Measurements from ENCODE around the gene ZBTB46. TPM values are rescaled to one million over a fixed set of nuclear protein-coding genes. Genes with fewer than 3 reads are reported as not detected.

ZBTB46 gene
- total RNA-seq, 2 donors from 2014 or later: 0.21 to 0.72 TPM

- H3K27ac Mint-ChIP-seq: no peak overlapping the region
Measured at GRCh38 chr20:63840405-63840828, 9.4 kb upstream of the ZBTB46 start.

DNA sequence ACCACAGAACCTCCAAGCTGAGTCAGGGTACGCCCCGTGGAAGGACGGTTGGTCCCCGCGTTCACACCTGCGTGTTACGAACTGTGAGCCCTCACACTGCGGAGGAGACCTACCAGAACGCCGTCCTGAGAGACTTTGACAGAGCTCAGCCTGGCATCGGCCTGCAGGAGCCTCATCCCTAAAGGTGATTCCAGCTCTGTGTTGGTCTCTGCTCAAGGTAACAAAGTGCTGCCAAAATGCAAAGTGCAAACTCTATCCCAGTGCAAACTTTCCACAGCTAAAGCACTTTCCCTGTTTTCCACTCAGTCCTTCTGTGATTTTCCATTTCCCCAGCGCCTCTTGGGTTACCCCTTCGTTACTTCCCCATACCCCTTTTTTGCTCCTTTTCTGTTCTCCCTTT lies 8.6 kb upstream of the ZBTB46 start:
- no peak for DNase-seq
- peaks cover 20% of the 10 kb centered on the region for H3K4me1 Mint-ChIP-seq
- ATAC-seq: no peak
- H3K9me3 ChIP-seq (ENCODE audit: control insufficient read depth, low read length, poor library complexity, severe bottlenecking): no peaks in the 10 kb centered on the region
- H3K27ac Mint-ChIP-seq: no peak overlapping the region
- no peak overlapping the region for H3K4me3 Mint-ChIP-seq
- peaks cover 37% of the 10 kb centered on the region for H3K27me3 Mint-ChIP-seq
- no peaks in the 10 kb centered on the region for H3K36me3 Mint-ChIP-seq (ENCODE audit: low read depth)

More at GRCh38 chr20:63840405-63840828, 9.4 kb upstream of the ZBTB46 start:
- Mint-ChIP-seq H3K4me1 (peaks cover 23% of the 10 kb centered on the region), H3K27me3 (peaks cover 43% of the 10 kb centered on the region), H3K36me3 (ENCODE audit: low read depth) (no peaks in the 10 kb centered on the region), H3K4me3 (no peak overlapping the region)
- no peak for DNase-seq
- ATAC-seq: no peak
- H3K9me3 ChIP-seq (ENCODE audit: control insufficient read depth, low read length, poor library complexity, severe bottlenecking): no peaks in the 10 kb centered on the region

DNA sequence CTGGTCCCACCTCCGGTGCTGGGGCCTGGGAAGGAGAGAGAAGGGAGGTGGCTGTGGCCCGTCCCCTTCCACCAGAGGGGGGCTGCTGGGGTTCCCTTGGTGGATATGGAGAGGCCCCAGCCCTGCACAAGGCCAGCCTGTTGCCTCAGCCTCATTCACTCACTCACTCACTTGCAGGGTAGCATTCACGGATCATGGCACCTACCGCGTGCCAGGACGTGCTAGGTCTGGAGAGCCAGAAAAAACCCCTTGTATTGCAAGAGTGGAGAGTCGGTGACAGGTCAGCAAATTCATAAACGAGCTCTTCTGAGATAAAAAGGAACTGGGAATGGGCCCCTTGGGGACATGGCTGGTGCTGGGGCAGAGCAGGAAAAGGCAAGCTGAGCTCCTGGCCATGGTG lies 6.4 kb upstream of the ZBTB46 start:
- H3K9me3 ChIP-seq (ENCODE audit: control insufficient read depth, low read length, poor library complexity, severe bottlenecking): no peaks in the 10 kb centered on the region
- H3K27me3 Mint-ChIP-seq: peaks cover 29% of the 10 kb centered on the region
- no peak overlapping the region for H3K4me3 Mint-ChIP-seq
- no peaks in the 10 kb centered on the region for H3K36me3 Mint-ChIP-seq (ENCODE audit: low read depth)
- no peak for DNase-seq
- H3K4me1 Mint-ChIP-seq: peaks cover 6% of the 10 kb centered on the region
- H3K27ac Mint-ChIP-seq: peak overlapping the region; percentile 75
- ATAC-seq: no peak

- H3K9me3 ChIP-seq (ENCODE audit: control insufficient read depth, low read length, poor library complexity, severe bottlenecking): no peaks in the 10 kb centered on the region
- DNase-seq (no peak), ATAC-seq (no peak)
- no peak overlapping the region for H3K27ac Mint-ChIP-seq
- no peak overlapping the region for H3K4me3 Mint-ChIP-seq
- peaks cover 22% of the 10 kb centered on the region for H3K27me3 Mint-ChIP-seq
- H3K4me1 Mint-ChIP-seq: peaks cover 2% of the 10 kb centered on the region
- H3K36me3 Mint-ChIP-seq (ENCODE audit: low read depth): no peaks in the 10 kb centered on the region
Measured at GRCh38 chr20:63836458-63837344, 5.6 kb upstream of the ZBTB46 start.

- Mint-ChIP-seq H3K27ac (no peak overlapping the region), H3K4me1 (peaks cover under 1% of the 10 kb centered on the region), H3K4me3 (no peak overlapping the region), H3K36me3 (ENCODE audit: low read depth) (no peaks in the 10 kb centered on the region), H3K27me3 (peaks cover 18% of the 10 kb centered on the region)
- no peak for ATAC-seq
- no peak for DNase-seq
- H3K9me3 ChIP-seq (ENCODE audit: control insufficient read depth, low read length, poor library complexity, severe bottlenecking): no peaks in the 10 kb centered on the region
Measured at GRCh38 chr20:63835021-63835858, 4.2 kb upstream of the ZBTB46 start.

GRCh38 chr20:63834491-63834880 lies 3.4 kb upstream of the ZBTB46 start:
- no peak overlapping the region for H3K4me3 Mint-ChIP-seq
- H3K4me1 Mint-ChIP-seq: peaks cover 7% of the 10 kb centered on the region
- no peak overlapping the region for H3K27ac Mint-ChIP-seq
- peaks cover 5% of the 10 kb centered on the region for H3K36me3 Mint-ChIP-seq (ENCODE audit: low read depth)
- ATAC-seq (no peak), DNase-seq (no peak)
- no peaks in the 10 kb centered on the region for H3K9me3 ChIP-seq (ENCODE audit: control insufficient read depth, low read length, poor library complexity, severe bottlenecking)
- peaks cover 24% of the 10 kb centered on the region for H3K27me3 Mint-ChIP-seq

DNA sequence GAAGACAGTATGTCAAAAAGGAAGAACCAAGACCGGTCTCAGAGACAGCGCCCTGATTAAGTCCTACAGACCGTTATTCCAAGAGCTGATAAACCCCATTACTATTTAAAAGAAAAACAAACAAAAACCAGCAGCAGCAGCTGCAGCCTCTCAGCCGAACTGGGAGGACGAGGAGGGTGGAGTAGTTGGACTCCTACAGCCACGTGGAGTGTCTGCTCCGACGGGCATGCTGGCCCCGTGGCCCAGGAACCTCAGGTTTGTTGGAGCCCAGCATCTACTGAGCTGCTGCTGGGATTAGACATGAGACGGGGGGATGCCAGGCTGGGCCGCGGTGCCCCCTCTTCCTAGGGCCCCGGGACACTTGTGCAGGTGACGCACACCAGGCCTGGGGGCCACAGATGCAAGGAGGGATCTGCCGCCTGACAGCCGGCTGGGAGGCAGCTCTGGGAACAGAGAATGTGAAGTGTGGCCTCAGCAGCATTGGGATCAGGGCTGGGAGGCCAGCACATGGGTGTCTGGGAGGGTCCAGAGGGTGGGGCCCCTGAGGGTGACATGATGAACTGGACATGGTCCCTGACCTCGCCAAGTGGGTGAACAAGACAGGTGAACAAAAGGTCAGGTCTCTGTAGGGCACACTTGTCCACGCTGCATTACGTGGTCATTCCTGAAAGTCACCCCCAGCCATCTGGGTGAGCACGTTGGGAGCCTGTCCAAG lies 2.9 kb upstream of the ZBTB46 start:
- ATAC-seq: no peak
- Mint-ChIP-seq H3K27ac (peak overlapping the region; percentile 9), H3K4me3 (peak overlapping the region; percentile 33), H3K36me3 (ENCODE audit: low read depth) (peaks cover 5% of the 10 kb centered on the region), H3K27me3 (peaks cover 29% of the 10 kb centered on the region), H3K4me1 (peaks cover 8% of the 10 kb centered on the region)
- no peak for DNase-seq
- H3K9me3 ChIP-seq (ENCODE audit: control insufficient read depth, low read length, poor library complexity, severe bottlenecking): no peaks in the 10 kb centered on the region

DNA sequence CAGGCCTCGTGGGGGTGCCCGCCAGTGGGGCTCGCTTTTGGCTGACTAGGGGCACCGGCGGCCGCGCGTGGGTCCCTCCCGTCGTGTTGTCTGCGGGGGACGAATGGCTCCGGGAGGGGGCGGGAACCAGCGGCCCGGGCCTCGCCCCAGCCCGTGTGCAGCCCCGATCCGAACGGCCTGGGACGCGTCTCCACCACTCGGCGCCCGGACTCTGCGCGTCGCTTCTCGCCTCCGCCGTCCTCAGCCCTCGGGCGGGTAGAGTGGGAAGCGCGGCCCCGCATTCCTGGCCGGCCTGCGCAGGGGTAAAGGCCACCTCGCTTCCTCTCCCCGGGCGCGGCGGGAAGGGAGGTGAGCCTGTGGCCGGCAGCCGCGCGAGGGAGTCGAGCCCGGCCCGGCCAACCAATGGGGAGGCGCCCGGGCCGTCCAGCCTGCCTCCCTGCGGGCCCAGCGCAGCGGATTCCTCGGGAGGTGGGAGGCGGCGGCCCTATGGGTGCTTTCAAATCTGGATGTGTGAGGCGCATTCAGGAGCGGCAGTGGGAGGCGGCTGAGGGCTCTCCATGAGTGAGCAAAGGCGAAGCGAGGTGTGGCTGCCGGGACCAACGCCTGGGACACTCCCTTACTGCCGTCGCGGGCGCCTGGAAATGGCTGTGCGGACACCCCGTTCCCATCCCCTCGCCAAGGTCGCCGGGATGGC lies 1.1 kb upstream of the ZBTB46 start:
- Mint-ChIP-seq H3K27ac (no peak overlapping the region), H3K4me3 (peak overlapping the region; percentile 60), H3K36me3 (ENCODE audit: low read depth) (peaks cover 5% of the 10 kb centered on the region), H3K27me3 (peaks cover 34% of the 10 kb centered on the region), H3K4me1 (peaks cover 8% of the 10 kb centered on the region)
- H3K9me3 ChIP-seq (ENCODE audit: control insufficient read depth, low read length, poor library complexity, severe bottlenecking): no peaks in the 10 kb centered on the region
- peak; percentile 39 for ATAC-seq
- no peak for DNase-seq

- ATAC-seq: peak; percentile 10
Measured at GRCh38 chr20:63831646-63831992, 555 bp upstream of the ZBTB46 start.

GRCh38 chr20:63829945-63830835 lies 874 bp downstream of the ZBTB46 start:
- Mint-ChIP-seq H3K4me1 (peaks cover 8% of the 10 kb centered on the region), H3K27me3 (peaks cover 49% of the 10 kb centered on the region), H3K27ac (peak overlapping the region; percentile 39), H3K4me3 (peak overlapping the region; percentile 96), H3K36me3 (ENCODE audit: low read depth) (peaks cover 5% of the 10 kb centered on the region)
- no peaks in the 10 kb centered on the region for H3K9me3 ChIP-seq (ENCODE audit: control insufficient read depth, low read length, poor library complexity, severe bottlenecking)
- ATAC-seq (peak; percentile 38), DNase-seq (no peak)

More at GRCh38 chr20:63831646-63831992, 555 bp upstream of the ZBTB46 start:
- H3K27ac Mint-ChIP-seq: no peak overlapping the region
- H3K4me3 Mint-ChIP-seq: no peak overlapping the region
- H3K27me3 Mint-ChIP-seq: peaks cover 37% of the 10 kb centered on the region
- peaks cover 8% of the 10 kb centered on the region for H3K4me1 Mint-ChIP-seq
- H3K36me3 Mint-ChIP-seq (ENCODE audit: low read depth): peaks cover 5% of the 10 kb centered on the region
- H3K9me3 ChIP-seq (ENCODE audit: control insufficient read depth, low read length, poor library complexity, severe bottlenecking): no peaks in the 10 kb centered on the region
- DNase-seq: no peak

DNA sequence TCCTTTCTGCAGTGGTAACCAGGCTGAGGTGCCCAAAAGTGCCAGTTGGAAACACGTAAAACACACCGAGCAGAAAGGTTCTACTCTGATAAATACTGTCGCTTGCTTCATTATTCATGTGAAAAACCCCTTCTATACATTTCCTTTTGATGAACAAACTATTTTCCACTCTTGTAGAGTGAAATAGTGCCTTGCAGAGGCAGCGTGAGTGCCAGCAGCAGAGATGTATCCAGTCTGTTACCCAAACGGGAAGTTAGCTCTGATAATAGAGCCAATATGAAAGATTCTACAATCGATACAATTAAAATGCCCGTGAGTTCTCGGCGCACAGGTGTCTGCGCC lies 1.5 kb downstream of the ZBTB46 start:
- H3K4me3 Mint-ChIP-seq: peak overlapping the region; percentile 96
- peaks cover 8% of the 10 kb centered on the region for H3K4me1 Mint-ChIP-seq
- peaks cover 5% of the 10 kb centered on the region for H3K36me3 Mint-ChIP-seq (ENCODE audit: low read depth)
- no peak for DNase-seq
- H3K27me3 Mint-ChIP-seq: peaks cover 49% of the 10 kb centered on the region
- H3K27ac Mint-ChIP-seq: peak overlapping the region; percentile 39
- H3K9me3 ChIP-seq (ENCODE audit: control insufficient read depth, low read length, poor library complexity, severe bottlenecking): no peaks in the 10 kb centered on the region
- peak; percentile 36 for ATAC-seq

DNA sequence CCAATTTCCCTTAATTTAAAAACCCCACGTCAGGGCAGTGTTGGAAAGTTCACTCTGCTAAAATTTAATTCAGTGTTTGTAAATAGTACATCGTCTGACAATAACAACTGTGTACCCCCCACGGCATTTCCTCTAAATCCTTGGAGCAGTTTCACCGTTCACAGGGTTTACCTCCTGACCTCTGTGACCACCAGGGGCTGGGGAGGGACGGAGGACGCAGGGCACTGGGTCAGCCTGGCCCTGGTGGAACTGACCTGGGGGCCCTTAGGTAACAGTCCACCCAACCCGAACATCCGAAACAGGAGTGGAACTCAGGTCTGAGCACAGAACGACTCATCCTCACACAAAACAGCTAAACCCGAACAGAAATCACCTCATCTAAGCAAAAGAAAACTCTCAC lies 2.1 kb downstream of the ZBTB46 start:
- no peak for ATAC-seq
- H3K4me3 Mint-ChIP-seq: no peak overlapping the region
- peaks cover 5% of the 10 kb centered on the region for H3K36me3 Mint-ChIP-seq (ENCODE audit: low read depth)
- peaks cover 52% of the 10 kb centered on the region for H3K27me3 Mint-ChIP-seq
- H3K9me3 ChIP-seq (ENCODE audit: control insufficient read depth, low read length, poor library complexity, severe bottlenecking): no peaks in the 10 kb centered on the region
- H3K27ac Mint-ChIP-seq: peak overlapping the region; percentile 39
- no peak for DNase-seq
- H3K4me1 Mint-ChIP-seq: peaks cover 8% of the 10 kb centered on the region

Data from T-helper 17 cell (primary cell).